HepG2 (cell line): ENCODE results near the gene CCDC142. TPM values are rescaled to one million over a fixed set of nuclear protein-coding genes. Genes with fewer than 3 reads are reported as not detected.

Experiments used
- ATF1 ChIP-seq: IDR thresholded peaks from 2 replicates; pipeline ENCODE4 v1.6.1; 2016; ENCODE audit warnings: mild to moderate bottlenecking, control low read depth
- CBFB ChIP-seq: sonication (generic); formaldehyde crosslinking; IDR thresholded peaks from 2 replicates; pipeline ENCODE4 v1.4.0; 2020; ENCODE audit warnings: missing genetic modification reagents
- CHD2 ChIP-seq: IDR thresholded peaks from 2 replicates; pipeline ENCODE4 v1.6.1; 2011; ENCODE audit warnings: low read depth, low read length, improper control_type of control experiment
- FOXM1 ChIP-seq: sonication (generic); formaldehyde crosslinking; IDR thresholded peaks from 2 replicates; pipeline ENCODE4 v1.5.0; 2020; ENCODE audit warnings: missing genetic modification reagents
- HHEX ChIP-seq: IDR thresholded peaks from 2 replicates; pipeline ENCODE4 v1.6.1; 2016; ENCODE audit warnings: control low read depth
- HNRNPK ChIP-seq: fragments of 200-400 bp; formaldehyde crosslinking; IDR thresholded peaks from 2 replicates; pipeline ENCODE4 v1.6.1; 2018; ENCODE audit warnings: low read length, low read depth, moderate library complexity, mild to moderate bottlenecking; ENCODE audit not compliant: poor library complexity, severe bottlenecking
- JDP2 ChIP-seq: sonication (generic); formaldehyde crosslinking; IDR thresholded peaks from 2 replicates; pipeline ENCODE4 v1.8.1; 2022; ENCODE audit warnings: missing genetic modification reagents, borderline replicate concordance
- KAT2B ChIP-seq: fragments of 150-350 bp; IDR thresholded peaks from 2 replicates; pipeline ENCODE4 v1.6.1; 2014; ENCODE audit warnings: low read depth, low read length, borderline replicate concordance
- KMT2A ChIP-seq: sonication (generic); formaldehyde crosslinking; IDR thresholded peaks from 2 replicates; pipeline ENCODE4 v1.4.0; 2020; ENCODE audit warnings: missing genetic modification reagents
- RCOR2 ChIP-seq: IDR thresholded peaks from 2 replicates; pipeline ENCODE4 v1.6.1; 2016; ENCODE audit warnings: missing biosample characterization, missing genetic modification reagents
- REXO4 ChIP-seq: sonication (generic); formaldehyde crosslinking; IDR thresholded peaks from 2 replicates; pipeline ENCODE4 v1.8.0; 2022; ENCODE audit warnings: missing genetic modification reagents, mild to moderate bottlenecking, borderline replicate concordance
- SMAD3 ChIP-seq: sonication (generic); formaldehyde crosslinking; IDR thresholded peaks from 2 replicates; pipeline ENCODE4 v1.4.0; 2020; ENCODE audit warnings: missing genetic modification reagents
- SMARCE1 ChIP-seq: fragments of 450-650 bp; IDR thresholded peaks from 2 replicates; pipeline ENCODE4 v1.6.1; 2017; ENCODE audit warnings: borderline replicate concordance
- SP2 ChIP-seq: sonication (generic); formaldehyde crosslinking; IDR thresholded peaks from 2 replicates; pipeline ENCODE4 v1.5.1; 2020; ENCODE audit warnings: mild to moderate bottlenecking, missing genetic modification reagents
- SRSF1 ChIP-seq: fragments of 200-400 bp; formaldehyde crosslinking; optimal IDR thresholded peaks from 2 replicates; pipeline ENCODE3; 2017; ENCODE audit warnings: mild to moderate bottlenecking, low read depth, low read length, moderate library complexity
- SSRP1 ChIP-seq: IDR thresholded peaks from 2 replicates; pipeline ENCODE4 v1.6.1; 2016; ENCODE audit warnings: control low read depth
- ZFP62 ChIP-seq: sonication (generic); formaldehyde crosslinking; IDR thresholded peaks from 2 replicates; pipeline ENCODE4 v1.4.0; 2020; ENCODE audit warnings: missing genetic modification reagents
- ZFP82 ChIP-seq: sonication (generic); formaldehyde crosslinking; IDR thresholded peaks from 2 replicates; pipeline ENCODE4 v1.5.1; 2020; ENCODE audit warnings: mild to moderate bottlenecking, missing genetic modification reagents, borderline replicate concordance
- ZNF121 ChIP-seq: sonication (generic); formaldehyde crosslinking; IDR thresholded peaks from 2 replicates; pipeline ENCODE4 v1.5.0; 2020; ENCODE audit warnings: mild to moderate bottlenecking, missing genetic modification reagents
- ZNF331 ChIP-seq: sonication (generic); formaldehyde crosslinking; IDR thresholded peaks from 2 replicates; pipeline ENCODE4 v1.4.0; 2020; ENCODE audit warnings: missing genetic modification reagents
- ZNF564 ChIP-seq: sonication (generic); formaldehyde crosslinking; IDR thresholded peaks from 2 replicates; pipeline ENCODE4 v1.8.1; 2023; ENCODE audit warnings: mild to moderate bottlenecking, missing genetic modification reagents
- ZNF629 ChIP-seq: sonication (generic); formaldehyde crosslinking; conservative IDR thresholded peaks from 2 replicates; pipeline ENCODE4 v1.5.0; 2020; ENCODE audit warnings: missing genetic modification reagents
- ZNF841 ChIP-seq: sonication (generic); formaldehyde crosslinking; IDR thresholded peaks from 2 replicates; pipeline ENCODE4 v1.8.1; 2023; ENCODE audit warnings: missing genetic modification reagents, borderline replicate concordance
- polyA plus RNA-seq, 8 experiments: library from polyadenylated mRNA; depleted of rRNA in 3 of 8; stranded (reverse) in 7 of 8; unstranded in 1 of 8; fragments of >200 nt; fragmentation: Illumina TruSeq in 4 of 8; extraction: Trizol in 4 of 8; gene quantifications; 2 replicates each; pipeline versions ENCODE4 v1.2.1 to v1.2.3, GENCODE V29; 2011 to 2016; ENCODE audit warnings: low read depth in 4 of 8, missing spikeins in 1 of 8, mixed read lengths in 1 of 8; ENCODE audit not compliant: insufficient read depth in 1 of 8
- total RNA-seq, 5 experiments: library from RNA; depleted of rRNA; stranded (reverse); fragments of >200 nt; fragmentation: Illumina TruSeq; extraction: Trizol; gene quantifications; 2 replicates each; pipeline ENCODE4 v1.2.3, GENCODE V29; 2016; ENCODE audit warnings: low read depth in 1 of 5
- TF ChIP-seq, protein P1 (sequence below): sonication (generic); formaldehyde crosslinking; IDR thresholded peaks from 2 replicates; pipeline ENCODE4 v1.4.0; 2020; ENCODE audit warnings: missing genetic modification reagents
- TF ChIP-seq, protein P2 (sequence below): sonication (generic); formaldehyde crosslinking; IDR thresholded peaks from 2 replicates; pipeline ENCODE4 v1.8.0; 2022; ENCODE audit warnings: mild to moderate bottlenecking, missing genetic modification reagents; ENCODE audit not compliant: insufficient replicate concordance
- TF ChIP-seq, protein P3 (sequence below): sonication (generic); formaldehyde crosslinking; IDR thresholded peaks from 2 replicates; pipeline ENCODE4 v1.8.0; 2022; ENCODE audit warnings: missing genetic modification reagents, low read depth, mild to moderate bottlenecking, borderline replicate concordance
- TF ChIP-seq, protein P4 (sequence below): sonication (generic); formaldehyde crosslinking; IDR thresholded peaks from 2 replicates; pipeline ENCODE4 v1.4.0; 2020; ENCODE audit warnings: missing genetic modification reagents

CCDC142 gene
- total and polyA plus RNA-seq, 2 of the 13 experiments (the other 11 are each of a cell fraction or from before 2014, with no cell fraction given), result 14.7 to 30.4 TPM

DNA sequence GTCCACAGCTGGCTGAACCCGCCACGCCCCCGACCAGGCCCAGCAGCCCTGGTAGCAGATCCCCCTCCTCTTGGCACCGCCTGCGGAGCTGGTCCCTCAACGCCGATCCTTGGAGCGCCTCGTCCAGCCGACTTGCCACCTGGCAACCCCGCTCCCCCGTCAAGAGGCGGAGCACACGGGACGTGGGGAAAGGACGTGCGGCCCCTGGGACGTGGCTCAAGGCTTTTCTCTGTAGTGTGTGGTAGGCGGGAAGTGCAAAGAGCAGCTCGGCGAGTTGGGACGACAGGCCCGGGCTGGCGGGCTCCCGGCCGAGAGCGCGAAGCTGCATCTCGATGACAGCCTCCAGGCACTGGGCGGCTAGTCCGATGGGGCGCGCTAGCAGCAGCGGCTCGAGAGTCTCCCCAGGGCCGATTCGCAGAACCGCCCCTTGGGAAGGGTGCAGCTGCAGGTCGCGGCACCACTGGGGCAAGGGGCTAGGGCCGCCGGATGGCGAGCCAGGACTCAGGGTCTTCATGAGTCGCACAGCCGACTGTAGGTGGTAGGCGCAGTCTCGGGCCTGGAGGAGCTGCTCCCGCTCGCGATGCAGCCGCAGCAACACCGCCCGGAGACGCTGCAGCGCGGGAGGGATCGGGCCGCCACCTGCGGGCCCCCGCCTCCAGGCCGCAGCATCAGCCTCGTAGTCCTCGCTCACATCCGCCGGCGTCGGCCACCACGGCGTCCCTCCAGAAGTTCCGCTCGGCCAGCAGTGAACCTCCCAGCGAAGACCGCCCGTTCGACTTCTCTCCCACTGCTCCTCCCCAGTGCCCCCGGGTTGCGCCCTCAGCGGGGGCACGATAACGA, 617 bp downstream of the CCDC142 start (continued):
- TF ChIP-seq ZNF841 (CRISPR knock-in tag), result no peak
- no peak for TF ChIP-seq ATF1 (CRISPR knock-in tag)
- TF ChIP-seq CBFB (CRISPR knock-in tag), result 0 out of 2 replicates have a peak, but pooled peaks have one; percentile 26
- no peak; the same call in 1 of the 2 replicates for TF ChIP-seq KMT2A (CRISPR knock-in tag)
- TF ChIP-seq ZNF629 (CRISPR knock-in tag), result peak; percentile 24; the same call in 1 of the 2 replicates
- TF ChIP-seq SRSF1, result no peak
- TF ChIP-seq CHD2, result no peak
- TF ChIP-seq HHEX (CRISPR knock-in tag), result no peak
- TF ChIP-seq SMAD3, result no peak
- TF ChIP-seq, protein P1, sequence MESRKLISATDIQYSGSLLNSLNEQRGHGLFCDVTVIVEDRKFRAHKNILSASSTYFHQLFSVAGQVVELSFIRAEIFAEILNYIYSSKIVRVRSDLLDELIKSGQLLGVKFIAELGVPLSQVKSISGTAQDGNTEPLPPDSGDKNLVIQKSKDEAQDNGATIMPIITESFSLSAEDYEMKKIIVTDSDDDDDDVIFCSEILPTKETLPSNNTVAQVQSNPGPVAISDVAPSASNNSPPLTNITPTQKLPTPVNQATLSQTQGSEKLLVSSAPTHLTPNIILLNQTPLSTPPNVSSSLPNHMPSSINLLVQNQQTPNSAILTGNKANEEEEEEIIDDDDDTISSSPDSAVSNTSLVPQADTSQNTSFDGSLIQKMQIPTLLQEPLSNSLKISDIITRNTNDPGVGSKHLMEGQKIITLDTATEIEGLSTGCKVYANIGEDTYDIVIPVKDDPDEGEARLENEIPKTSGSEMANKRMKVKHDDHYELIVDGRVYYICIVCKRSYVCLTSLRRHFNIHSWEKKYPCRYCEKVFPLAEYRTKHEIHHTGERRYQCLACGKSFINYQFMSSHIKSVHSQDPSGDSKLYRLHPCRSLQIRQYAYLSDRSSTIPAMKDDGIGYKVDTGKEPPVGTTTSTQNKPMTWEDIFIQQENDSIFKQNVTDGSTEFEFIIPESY, result no peak
- no peak for TF ChIP-seq SMARCE1
- TF ChIP-seq SSRP1, result no peak
- TF ChIP-seq KAT2B, result no peak
- TF ChIP-seq, protein P2, sequence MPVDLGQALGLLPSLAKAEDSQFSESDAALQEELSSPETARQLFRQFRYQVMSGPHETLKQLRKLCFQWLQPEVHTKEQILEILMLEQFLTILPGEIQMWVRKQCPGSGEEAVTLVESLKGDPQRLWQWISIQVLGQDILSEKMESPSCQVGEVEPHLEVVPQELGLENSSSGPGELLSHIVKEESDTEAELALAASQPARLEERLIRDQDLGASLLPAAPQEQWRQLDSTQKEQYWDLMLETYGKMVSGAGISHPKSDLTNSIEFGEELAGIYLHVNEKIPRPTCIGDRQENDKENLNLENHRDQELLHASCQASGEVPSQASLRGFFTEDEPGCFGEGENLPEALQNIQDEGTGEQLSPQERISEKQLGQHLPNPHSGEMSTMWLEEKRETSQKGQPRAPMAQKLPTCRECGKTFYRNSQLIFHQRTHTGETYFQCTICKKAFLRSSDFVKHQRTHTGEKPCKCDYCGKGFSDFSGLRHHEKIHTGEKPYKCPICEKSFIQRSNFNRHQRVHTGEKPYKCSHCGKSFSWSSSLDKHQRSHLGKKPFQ (CRISPR knock-in tag), result no peak
- no peak for TF ChIP-seq ZFP62 (CRISPR knock-in tag)
- TF ChIP-seq ZNF331, result no peak
- peak; percentile 83; the same call in 1 of the 2 replicates for TF ChIP-seq ZNF564
- TF ChIP-seq RCOR2 (CRISPR knock-in tag), result no peak
- TF ChIP-seq HNRNPK, result no peak
- TF ChIP-seq, protein P3, sequence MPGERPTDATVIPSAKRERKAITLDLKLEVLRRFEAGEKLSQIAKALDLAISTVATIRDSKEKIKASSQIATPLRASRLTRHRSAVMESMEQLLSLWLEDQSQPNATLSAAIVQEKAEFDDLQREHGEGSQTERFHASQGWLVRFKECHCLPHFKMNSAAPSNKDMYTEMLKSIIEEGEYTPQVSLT (CRISPR knock-in tag), result no peak
- TF ChIP-seq ZFP82, result peak; percentile 98; the same call in 1 of the 2 replicates
- TF ChIP-seq REXO4, result peak; percentile 70; the same call in 1 of the 2 replicates
- TF ChIP-seq ZNF121 (CRISPR knock-in tag), result peak; percentile 38; the same call in 1 of the 2 replicates
- no peak; the same call in 1 of the 2 replicates for TF ChIP-seq SP2 (CRISPR knock-in tag)
- no peak for TF ChIP-seq FOXM1 (CRISPR knock-in tag)
- TF ChIP-seq, protein P4, sequence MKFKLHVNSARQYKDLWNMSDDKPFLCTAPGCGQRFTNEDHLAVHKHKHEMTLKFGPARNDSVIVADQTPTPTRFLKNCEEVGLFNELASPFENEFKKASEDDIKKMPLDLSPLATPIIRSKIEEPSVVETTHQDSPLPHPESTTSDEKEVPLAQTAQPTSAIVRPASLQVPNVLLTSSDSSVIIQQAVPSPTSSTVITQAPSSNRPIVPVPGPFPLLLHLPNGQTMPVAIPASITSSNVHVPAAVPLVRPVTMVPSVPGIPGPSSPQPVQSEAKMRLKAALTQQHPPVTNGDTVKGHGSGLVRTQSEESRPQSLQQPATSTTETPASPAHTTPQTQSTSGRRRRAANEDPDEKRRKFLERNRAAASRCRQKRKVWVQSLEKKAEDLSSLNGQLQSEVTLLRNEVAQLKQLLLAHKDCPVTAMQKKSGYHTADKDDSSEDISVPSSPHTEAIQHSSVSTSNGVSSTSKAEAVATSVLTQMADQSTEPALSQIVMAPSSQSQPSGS, result no peak
- no peak for TF ChIP-seq JDP2 (CRISPR knock-in tag)
